HEK293T (cell line): ENCODE data around the gene AIMP1.

Experiments
- ARNT ChIP-seq: fragments of 450-650 bp; IDR thresholded peaks from 2 replicates; pipeline ENCODE4 v1.6.1; 2017; ENCODE audit warnings: mild to moderate bottlenecking
- BHLHE40 ChIP-seq: fragments of 450-650 bp; IDR thresholded peaks from 2 replicates; pipeline ENCODE4 v1.6.1; 2016; ENCODE audit warnings: mild to moderate bottlenecking, moderate library complexity, borderline replicate concordance
- CTBP1 ChIP-seq: fragments of 450-650 bp; IDR thresholded peaks from 2 replicates; pipeline ENCODE4 v1.6.1; 2016; ENCODE audit warnings: borderline replicate concordance
- ELF4 ChIP-seq: fragments of 450-650 bp; IDR thresholded peaks from 2 replicates; pipeline ENCODE4 v1.6.1; 2017; ENCODE audit warnings: antibody characterized with exemption
- FOXM1 ChIP-seq: fragments of 450-650 bp; IDR thresholded peaks from 2 replicates; pipeline ENCODE4 v1.6.1; 2017; ENCODE audit warnings: mild to moderate bottlenecking, borderline replicate concordance
- HDGF ChIP-seq: fragments of 450-650 bp; IDR thresholded peaks from 2 replicates; pipeline ENCODE4 v1.6.1; 2017; ENCODE audit warnings: antibody characterized with exemption, borderline replicate concordance
- L3MBTL2 ChIP-seq: fragments of 450-650 bp; conservative IDR thresholded peaks from 2 replicates; pipeline ENCODE4 v1.6.1; 2016; ENCODE audit warnings: mild to moderate bottlenecking
- LEF1 ChIP-seq: fragments of 450-650 bp; IDR thresholded peaks from 2 replicates; pipeline ENCODE4 v1.6.1; 2017; ENCODE audit warnings: mild to moderate bottlenecking, borderline replicate concordance
- NFRKB ChIP-seq: fragments of 450-650 bp; IDR thresholded peaks from 2 replicates; pipeline ENCODE4 v1.6.1; 2016; ENCODE audit warnings: mild to moderate bottlenecking, moderate library complexity
- PKNOX1 ChIP-seq: fragments of 450-650 bp; IDR thresholded peaks from 2 replicates; pipeline ENCODE4 v1.6.1; 2016
- SP1 ChIP-seq: fragments of 450-650 bp; IDR thresholded peaks from 2 replicates; pipeline ENCODE4 v1.6.1; 2017
- SUZ12 ChIP-seq: fragments of 450-650 bp; IDR thresholded peaks from 2 replicates; pipeline ENCODE4 v1.6.1; 2016; ENCODE audit warnings: mild to moderate bottlenecking
- TARDBP ChIP-seq: fragments of 450-650 bp; IDR thresholded peaks from 2 replicates; pipeline ENCODE4 v1.6.1; 2016
- ZNF384 ChIP-seq: fragments of 450-650 bp; IDR thresholded peaks from 2 replicates; pipeline ENCODE4 v1.6.1; 2016

- TF ChIP-seq SUZ12 (no peak), BHLHE40 (no peak), TARDBP (no peak), LEF1 (no peak), SP1 (no peak), FOXM1 (no peak), PKNOX1 (no peak), ZNF384 (no peak), L3MBTL2 (no peak), CTBP1 (no peak), NFRKB (no peak), ARNT (no peak), ELF4 (no peak), HDGF (no peak)
Measured at GRCh38 chr4:106395582-106395981, 79.2 kb downstream of the AIMP1 start.
